Naive B cell (primary cell): ENCODE measurements around the gene DDX17. TPM values are rescaled to one million over a fixed set of nuclear protein-coding genes. Genes with fewer than 3 reads are reported as not detected.
"Not testable (repeated sequence)": the region's sequence is repeated elsewhere in the genome, so short reads cannot be mapped to it uniquely, and the experiment has no call there.

Experiments
- ATAC-seq, 2 donors: fragments of 150-1000 bp; cut with Tn5 transposase; 2 replicates each; pipeline ENCODE4 v1.10.0; 2021; ENCODE audit warnings: low read depth in 2 of 2, mild to moderate bottlenecking in 2 of 2, moderate library complexity in 2 of 2
- DNase-seq: peaks from one replicate; pipeline ENCODE4 v3.0.0; 2022
- H3K27ac Mint-ChIP-seq, 6 donors: one replicate each; pipeline ENCODE4 v1.8.0; 2020 to 2022; ENCODE audit warnings: mild to moderate bottlenecking in 6 of 6, mixed read lengths in 6 of 6, moderate library complexity in 5 of 6, inconsistent platforms in 2 of 6
- H3K27me3 Mint-ChIP-seq, 3 donors: one replicate each; pipeline ENCODE4 v1.8.0; 2021 to 2022; ENCODE audit warnings: mixed read lengths in 3 of 3, mild to moderate bottlenecking in 1 of 3
- H3K36me3 Mint-ChIP-seq, 2 donors: one replicate each; pipeline ENCODE4 v1.8.0; 2020 to 2022; ENCODE audit warnings: mixed read lengths in 2 of 2, inconsistent platforms in 1 of 2, mild to moderate bottlenecking in 1 of 2
- H3K4me1 Mint-ChIP-seq, 3 donors: one replicate each; pipeline ENCODE4 v1.8.0; 2020 to 2022; ENCODE audit warnings: mixed read lengths in 3 of 3, inconsistent platforms in 1 of 3, mild to moderate bottlenecking in 1 of 3, moderate library complexity in 1 of 3
- H3K4me3 Mint-ChIP-seq, 8 donors: one replicate each; pipeline ENCODE4 v1.8.0; 2020 to 2022; ENCODE audit warnings: mild to moderate bottlenecking in 8 of 8, mixed read lengths in 8 of 8, moderate library complexity in 8 of 8, inconsistent platforms in 2 of 8
- H3K9me3 Mint-ChIP-seq, 7 donors: one replicate each; pipeline ENCODE4 v1.8.0; 2020 to 2022; ENCODE audit warnings: mixed read lengths in 7 of 7, mild to moderate bottlenecking in 5 of 7, inconsistent platforms in 2 of 7, moderate library complexity in 1 of 7
- polyA plus RNA-seq, 6 donors: library from polyadenylated mRNA; unstranded; fragments of 300-500 nt; fragmentation: Illumina TruSeq; gene quantifications; one replicate each; pipeline ENCODE4 v1.2.3, GENCODE V29; 2021; ENCODE audit warnings: low read depth in 6 of 6

The DDX17 gene
- polyA plus RNA-seq, 6 donors from 2014 or later = 10.3 to 68.0 (median 42.2) TPM

- Mint-ChIP-seq H3K36me3 (peaks cover 8 to 37% of the 10 kb centered on the region in 2 donors), H3K4me1 (peaks cover 4 to 18% (median 4%) of the 10 kb centered on the region in 3 donors), H3K27me3 (no peaks in the 10 kb centered on the region), H3K27ac (peak overlapping the region in 3 of 6 donors; percentile 0 to 37 (median 12)), H3K9me3 (no peaks in the 10 kb centered on the region), H3K4me3 (no peak overlapping the region)
- ATAC-seq = no peak
- DNase-seq = no peak
Measured at GRCh38 chr22:38487946-38488345, 18.2 kb downstream of the DDX17 start.

DNA sequence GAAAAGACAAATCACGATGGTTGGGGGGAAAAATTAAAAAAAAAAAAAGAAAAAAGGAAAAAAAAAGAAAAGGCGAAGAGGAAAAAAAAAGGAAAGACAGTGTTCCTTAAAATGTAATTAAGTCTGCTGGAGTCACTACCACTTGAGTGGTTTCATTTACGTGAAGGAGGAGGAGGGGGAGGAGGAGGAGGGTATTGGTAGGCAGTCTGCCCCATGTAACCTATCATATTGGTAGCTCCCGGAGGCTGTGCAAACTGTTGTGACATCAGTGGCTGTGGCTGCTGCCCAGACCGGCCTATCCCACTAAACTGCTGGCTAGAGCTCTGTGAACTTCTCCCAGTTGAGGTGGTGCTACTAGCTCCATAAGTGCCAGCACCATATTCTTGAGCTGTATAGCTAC is 20.3 kb downstream of the DDX17 start:
- H3K4me3 Mint-ChIP-seq = no peak overlapping the region
- peaks cover 8 to 55% of the 10 kb centered on the region in 2 donors for H3K36me3 Mint-ChIP-seq
- no peak for DNase-seq
- ATAC-seq = no peak
- H3K27ac Mint-ChIP-seq = peak overlapping the region in 3 of 6 donors; percentile 11 to 82 (median 69)
- H3K9me3 Mint-ChIP-seq = no peaks in the 10 kb centered on the region
- no peaks in the 10 kb centered on the region for H3K27me3 Mint-ChIP-seq
- peaks cover 4 to 18% (median 4%) of the 10 kb centered on the region in 3 donors for H3K4me1 Mint-ChIP-seq

GRCh38 chr22:38484244-38484643 is 21.9 kb downstream of the DDX17 start:
- H3K27ac Mint-ChIP-seq = peak overlapping the region in 1 of 6 donors; percentile 3
- no peaks in the 10 kb centered on the region for H3K27me3 Mint-ChIP-seq
- H3K4me3 Mint-ChIP-seq = no peak overlapping the region
- H3K9me3 Mint-ChIP-seq = no peaks in the 10 kb centered on the region
- ATAC-seq (no peak), DNase-seq (no peak)
- H3K36me3 Mint-ChIP-seq = peaks cover 8 to 45% of the 10 kb centered on the region in 2 donors
- H3K4me1 Mint-ChIP-seq = peaks cover 4 to 14% (median 4%) of the 10 kb centered on the region in 3 donors

DNA sequence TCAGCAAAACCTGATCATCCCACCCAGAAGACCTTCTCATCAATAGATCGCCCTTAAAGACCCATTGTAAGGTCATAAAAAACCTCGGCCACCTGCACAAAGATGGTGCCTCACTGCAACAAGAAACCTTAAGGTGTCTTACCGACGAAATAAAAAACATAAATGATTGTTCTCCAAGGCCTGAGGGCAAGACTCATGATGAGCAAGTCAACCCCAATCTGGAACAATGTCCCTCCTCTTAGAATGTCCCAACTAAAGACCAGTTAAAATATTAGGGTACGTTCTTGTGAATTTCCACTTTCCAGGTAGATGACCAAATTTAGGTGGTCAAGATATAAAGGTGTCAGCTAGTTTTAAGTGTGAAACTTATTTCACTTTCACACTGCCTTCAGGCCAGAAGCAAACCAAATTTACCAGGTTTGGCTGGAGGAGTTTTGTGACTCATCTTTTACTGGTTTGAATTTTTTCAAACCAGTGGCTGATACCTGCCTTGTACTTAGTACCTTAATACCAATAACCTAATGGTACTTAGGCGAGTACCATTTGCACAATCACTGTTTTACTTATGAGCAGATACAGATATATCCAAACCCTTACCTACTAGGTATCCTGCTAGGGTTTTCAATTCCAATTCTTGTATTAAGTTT is 23.3 kb downstream of the DDX17 start:
- Mint-ChIP-seq H3K4me3 (no peak overlapping the region), H3K4me1 (peaks cover under 1 to 12% (median 4%) of the 10 kb centered on the region in 3 donors), H3K27me3 (no peaks in the 10 kb centered on the region), H3K36me3 (peaks cover 8 to 35% of the 10 kb centered on the region in 2 donors), H3K9me3 (no peaks in the 10 kb centered on the region), H3K27ac (no peak overlapping the region)
- ATAC-seq (no peak), DNase-seq (no peak)

GRCh38 chr22:38481871-38482332 is 24.2 kb downstream of the DDX17 start:
- Mint-ChIP-seq H3K4me1 (peaks cover 0 to 14% (median 3%) of the 10 kb centered on the region in 3 donors), H3K4me3 (no peak overlapping the region), H3K27me3 (no peaks in the 10 kb centered on the region), H3K36me3 (peaks cover 8 to 34% of the 10 kb centered on the region in 2 donors), H3K9me3 (no peaks in the 10 kb centered on the region), H3K27ac (peak overlapping the region in 5 of 6 donors; percentile 15 to 78 (median 26))
- DNase-seq = no peak
- no peak for ATAC-seq

GRCh38 chr22:38481162-38481870 is 24.8 kb downstream of the DDX17 start:
- DNase-seq (no peak), ATAC-seq (no peak)
- no peak overlapping the region for H3K4me3 Mint-ChIP-seq
- H3K27ac Mint-ChIP-seq = peak overlapping the region in 5 of 6 donors; percentile 36 to 97 (median 67)
- no peaks in the 10 kb centered on the region for H3K9me3 Mint-ChIP-seq
- H3K36me3 Mint-ChIP-seq = peaks cover 8 to 30% of the 10 kb centered on the region in 2 donors
- no peaks in the 10 kb centered on the region for H3K27me3 Mint-ChIP-seq
- peaks cover 0 to 14% (median 0%) of the 10 kb centered on the region in 3 donors for H3K4me1 Mint-ChIP-seq

GRCh38 chr22:38479096-38479837 is 26.8 kb downstream of the DDX17 start:
- H3K9me3 Mint-ChIP-seq = no peaks in the 10 kb centered on the region
- H3K36me3 Mint-ChIP-seq = peaks cover 4 to 24% of the 10 kb centered on the region in 2 donors
- H3K27me3 Mint-ChIP-seq = peaks cover 0 to 2% (median 0%) of the 10 kb centered on the region in 3 donors
- DNase-seq (no peak), ATAC-seq (no peak)
- peaks cover 0 to 12% (median 0%) of the 10 kb centered on the region in 3 donors for H3K4me1 Mint-ChIP-seq
- H3K27ac Mint-ChIP-seq = peak overlapping the region in 3 of 6 donors; percentile 53 to 78 (median 62)
- no peak overlapping the region for H3K4me3 Mint-ChIP-seq

DNA sequence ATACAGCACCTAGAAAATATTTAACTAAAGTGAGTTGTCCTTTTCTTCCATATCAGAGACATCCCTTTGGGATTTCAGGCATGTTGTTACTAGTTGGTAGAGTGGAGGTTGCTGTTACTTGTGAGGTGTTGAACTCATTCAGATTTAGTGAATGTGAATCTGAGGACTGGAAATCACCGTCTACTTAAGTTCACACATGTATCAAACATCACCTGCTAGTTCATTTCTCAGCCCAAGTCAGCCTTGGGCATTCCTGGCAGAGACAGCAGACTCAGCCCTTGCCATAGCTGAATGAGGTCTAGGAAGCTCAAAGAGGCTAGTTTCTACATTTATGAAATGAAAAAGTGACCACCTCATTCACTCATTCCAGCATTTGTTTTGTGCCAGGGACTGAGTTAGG is 28.5 kb downstream of the DDX17 start:
- no peak for ATAC-seq
- Mint-ChIP-seq H3K4me3 (no peak overlapping the region), H3K36me3 (peaks cover 0 to 17% of the 10 kb centered on the region in 2 donors), H3K27ac (peak overlapping the region in 4 of 6 donors; percentile 9 to 83 (median 48)), H3K27me3 (peaks cover 0 to 6% (median 0%) of the 10 kb centered on the region in 3 donors), H3K9me3 (no peaks in the 10 kb centered on the region), H3K4me1 (peaks cover 0 to 7% (median 0%) of the 10 kb centered on the region in 3 donors)
- no peak for DNase-seq

DNA sequence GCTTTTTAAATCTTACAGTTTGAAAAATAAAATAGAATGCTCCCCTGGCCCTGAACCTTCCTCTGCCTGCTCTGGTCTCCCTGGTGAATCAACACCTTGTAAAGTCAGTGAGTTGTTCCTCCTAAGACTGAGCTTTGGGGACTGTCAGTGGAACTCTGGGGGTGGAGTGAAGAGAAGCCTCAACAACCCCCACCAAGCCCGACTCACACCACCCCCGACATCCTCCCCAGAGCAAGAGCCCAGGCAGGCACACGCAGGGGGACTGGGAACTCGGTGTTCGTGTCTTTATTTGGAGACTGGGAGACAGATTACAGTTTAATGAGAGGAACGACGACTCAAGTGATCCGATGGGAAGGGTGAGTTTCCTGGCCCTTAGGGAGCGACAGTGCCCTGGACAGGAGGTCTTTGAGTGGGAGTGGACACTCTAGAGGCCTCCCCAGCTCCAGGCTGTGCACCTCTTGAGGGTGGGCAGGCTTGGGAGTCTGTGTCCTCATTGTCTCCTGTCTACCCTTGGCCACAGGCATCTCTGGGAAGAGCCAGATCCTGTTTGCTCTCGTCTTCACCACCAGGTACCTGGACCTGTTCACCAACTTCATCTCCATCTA is 32.0 kb downstream of the DDX17 start:
- no peak for ATAC-seq
- H3K4me3 Mint-ChIP-seq = no peak overlapping the region
- H3K27ac Mint-ChIP-seq = peak overlapping the region in 1 of 6 donors; percentile 90
- H3K36me3 Mint-ChIP-seq = no peaks in the 10 kb centered on the region
- H3K9me3 Mint-ChIP-seq = no peaks in the 10 kb centered on the region
- H3K4me1 Mint-ChIP-seq = peaks cover 0 to 7% (median 0%) of the 10 kb centered on the region in 3 donors
- DNase-seq = no peak
- peaks cover 0 to 21% (median 3%) of the 10 kb centered on the region in 3 donors for H3K27me3 Mint-ChIP-seq

DNA sequence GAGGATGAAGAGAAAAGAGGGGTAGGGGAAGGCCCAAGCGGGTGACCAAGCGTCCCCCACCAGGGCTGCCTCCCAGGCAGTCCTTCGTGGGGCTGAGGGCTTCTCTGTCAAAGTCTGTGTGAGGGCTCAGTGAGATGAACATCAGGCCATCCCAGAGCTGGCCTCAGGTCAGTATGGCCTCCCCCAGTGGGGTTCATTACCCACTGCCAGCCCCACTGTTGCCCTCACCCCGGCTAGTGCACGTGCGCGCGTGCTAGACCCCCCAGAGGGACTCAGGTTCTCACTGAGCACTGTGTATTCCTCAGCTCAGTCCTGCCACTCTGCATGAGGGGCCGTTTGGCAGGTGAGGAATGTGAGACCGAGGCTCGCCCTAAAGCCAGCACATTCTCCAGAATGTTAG is 34.9 kb downstream of the DDX17 start:
- H3K36me3 Mint-ChIP-seq = no peaks in the 10 kb centered on the region
- H3K4me1 Mint-ChIP-seq = peaks cover 9 to 10% (median 10%) of the 10 kb centered on the region in 3 donors
- no peak overlapping the region for H3K4me3 Mint-ChIP-seq
- H3K9me3 Mint-ChIP-seq = no peaks in the 10 kb centered on the region
- DNase-seq (no peak), ATAC-seq (no peak)
- peaks cover 8 to 47% (median 24%) of the 10 kb centered on the region in 3 donors for H3K27me3 Mint-ChIP-seq
- peak overlapping the region in 1 of 6 donors; percentile 81 for H3K27ac Mint-ChIP-seq

GRCh38 chr22:38470179-38470578 is 35.9 kb downstream of the DDX17 start:
- H3K27me3 Mint-ChIP-seq = peaks cover 11 to 58% (median 34%) of the 10 kb centered on the region in 3 donors
- H3K9me3 Mint-ChIP-seq, ATAC-seq, DNase-seq, H3K36me3 Mint-ChIP-seq: not testable (repeated sequence)
- peaks cover 10 to 15% (median 11%) of the 10 kb centered on the region in 3 donors for H3K4me1 Mint-ChIP-seq
- peak overlapping the region in 1 of 6 donors; percentile 56 for H3K27ac Mint-ChIP-seq
- peak overlapping the region in 2 of 8 donors; percentile 40 to 62 for H3K4me3 Mint-ChIP-seq

GRCh38 chr22:38469306-38469781 is 36.8 kb downstream of the DDX17 start:
- H3K36me3 Mint-ChIP-seq = no peaks in the 10 kb centered on the region
- H3K27ac Mint-ChIP-seq = no peak overlapping the region
- H3K4me3 Mint-ChIP-seq = peak overlapping the region in 2 of 8 donors; percentile 20 to 28

More at GRCh38 chr22:38469306-38469781, 36.8 kb downstream of the DDX17 start:
- no peak for DNase-seq
- H3K27me3 Mint-ChIP-seq = peaks cover 11 to 62% (median 35%) of the 10 kb centered on the region in 3 donors
- H3K9me3 Mint-ChIP-seq = no peaks in the 10 kb centered on the region
- no peak for ATAC-seq
- H3K4me1 Mint-ChIP-seq = peaks cover 10 to 15% (median 11%) of the 10 kb centered on the region in 3 donors
